Endothelial cell of umbilical vein (primary cell): Measurements from ENCODE around the gene FAM72C.
"Not testable (repeated sequence)": the region's sequence is repeated elsewhere in the genome, so short reads cannot be mapped to it uniquely, and the experiment has no call there.

ENCODE experiments used
- CTCF ChIP-seq, 2 donors: IDR thresholded peaks; 1 replicate in 1 of 2; 2 replicates in 1 of 2; pipeline ENCODE4 v1.5.1; 2011; ENCODE audit warnings: low read length in 2 of 2, mild to moderate bottlenecking in 2 of 2, moderate library complexity in 2 of 2, control low read depth in 1 of 2, inconsistent platforms in 1 of 2, low read depth in 1 of 2; ENCODE audit not compliant: insufficient read depth in 1 of 2; ENCODE audit errors: extremely low read depth in 1 of 2
- POLR2A ChIP-seq: IDR thresholded peaks from 2 replicates; pipeline ENCODE4 v1.6.1; 2012; ENCODE audit warnings: low read depth, mild to moderate bottlenecking, control low read depth, low read length

DNA sequence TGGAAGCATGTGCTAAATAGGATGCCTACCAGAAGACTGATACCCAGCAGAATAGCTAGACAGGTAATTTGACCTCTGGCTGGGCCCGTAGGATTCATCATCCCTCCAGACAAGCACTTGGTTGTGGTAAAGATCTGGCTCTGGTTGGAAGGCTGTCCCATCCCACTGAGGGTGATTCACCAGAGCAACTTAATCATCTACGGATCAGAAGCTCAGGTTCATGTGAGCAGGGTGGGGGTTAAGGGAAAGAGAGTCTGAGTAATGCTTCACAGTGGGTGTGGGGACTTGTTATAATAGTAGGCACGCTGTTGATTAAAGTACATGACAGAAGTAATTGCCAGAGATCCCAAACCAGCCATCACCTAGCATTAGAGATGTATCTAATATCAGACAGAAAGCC is 26.5 kb downstream of the FAM72C start:
- TF ChIP-seq CTCF (IDR thresholded peaks at IDR 0.05; ENCODE audit: extremely low read depth in 1 of 2, insufficient read depth in 1 of 2, low read depth in 1 of 2, low read length in 2 of 2); POLR2A: not testable (repeated sequence)
